NCI-H2081 (cell line): ENCODE results near the gene GPR156.

ENCODE experiments used
- DNase-seq, 2 experiments: peaks; one replicate each; lab custom pipeline; 2025; lab: John Stamatoyannopoulos, UW

The GPR156 gene

DNA sequence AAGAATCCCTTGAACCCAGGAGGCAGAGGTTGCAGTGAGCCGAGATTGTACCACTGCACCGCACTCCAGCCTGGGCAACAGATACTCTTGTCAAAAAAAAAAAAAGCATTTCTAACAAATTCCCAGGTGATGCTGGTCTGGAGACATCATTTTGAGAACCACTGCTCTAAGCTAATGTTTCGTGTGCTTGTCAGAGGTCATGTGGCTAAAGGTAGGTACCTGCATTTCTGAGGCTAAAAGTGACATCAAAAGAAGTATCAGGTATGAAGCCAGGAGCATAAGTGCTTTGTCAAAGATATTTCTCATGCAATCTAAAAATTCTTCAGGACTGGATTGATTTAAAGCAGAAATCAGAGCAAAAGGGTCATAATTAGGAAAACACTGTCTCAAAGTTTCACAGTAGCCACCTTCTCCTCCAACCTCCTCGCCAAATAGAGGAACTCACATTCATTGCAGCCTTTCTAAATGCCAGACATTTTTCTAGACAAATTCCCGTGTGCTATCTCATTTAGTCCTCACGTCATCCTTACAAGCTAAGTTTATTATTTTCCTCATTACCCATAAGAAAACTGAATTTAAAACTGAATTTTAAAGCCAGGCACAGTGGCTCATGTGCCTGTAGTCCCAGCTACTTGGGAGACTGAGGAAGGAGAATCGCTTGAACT, 165.0 kb downstream of the GPR156 start:
- no peak for DNase-seq
